Activated CD4-positive, CD25-positive, alpha-beta regulatory T cell treated with anti-CD3 and anti-CD28 coated beads, Interleukin-2, amount 50 U/mL, for 72 hours (primary cell): ENCODE data around the gene SLC6A19.

Source experiments
- DNase-seq: peaks from one replicate; pipeline ENCODE4 v3.0.0; 2021

The SLC6A19 gene

DNA sequence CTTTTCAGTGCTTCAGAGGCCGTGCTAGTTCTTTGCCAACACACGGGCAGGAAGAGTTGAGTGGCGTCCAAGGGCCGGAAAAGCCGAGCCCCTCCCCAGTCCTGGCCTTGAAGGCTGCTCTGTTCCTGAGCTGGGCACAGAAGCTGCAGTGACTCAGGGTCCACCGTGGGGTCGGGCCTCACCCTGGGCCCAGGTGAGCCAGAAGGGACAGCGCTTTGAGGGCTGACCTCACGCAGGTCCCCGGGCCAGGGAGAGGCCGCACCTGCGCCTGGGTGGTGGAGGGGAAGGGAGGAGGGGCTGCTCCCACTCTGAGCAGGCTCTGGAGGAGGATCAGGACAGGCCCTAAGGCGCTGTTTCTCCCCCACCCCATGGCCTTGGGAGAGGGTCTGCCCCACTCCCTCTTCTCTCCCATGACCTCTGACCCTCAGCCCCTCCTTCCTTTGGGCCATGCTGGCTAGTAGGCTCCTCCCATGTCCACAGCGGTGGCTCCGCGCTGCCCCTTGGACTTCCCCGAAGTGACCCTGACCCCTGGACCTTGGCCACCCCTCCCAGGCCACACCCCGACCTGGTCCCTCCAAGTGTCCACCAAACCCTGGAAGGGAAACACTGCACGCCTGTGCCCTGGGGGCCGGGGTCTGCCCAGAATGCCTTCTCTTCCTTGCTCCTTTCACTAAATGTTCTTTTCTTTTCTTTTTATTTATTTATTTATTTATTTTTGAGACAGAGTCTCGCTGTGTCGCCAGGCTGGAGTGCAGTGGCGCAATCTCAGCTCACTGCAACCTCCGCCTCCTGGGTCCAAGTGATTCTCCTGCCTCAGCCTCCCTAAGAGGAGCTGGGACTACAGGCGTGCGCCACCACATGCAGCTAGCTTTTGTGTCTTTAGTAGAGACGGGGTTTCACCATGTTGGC, 19.7 kb upstream of the SLC6A19 start:
- no peak for DNase-seq

DNA sequence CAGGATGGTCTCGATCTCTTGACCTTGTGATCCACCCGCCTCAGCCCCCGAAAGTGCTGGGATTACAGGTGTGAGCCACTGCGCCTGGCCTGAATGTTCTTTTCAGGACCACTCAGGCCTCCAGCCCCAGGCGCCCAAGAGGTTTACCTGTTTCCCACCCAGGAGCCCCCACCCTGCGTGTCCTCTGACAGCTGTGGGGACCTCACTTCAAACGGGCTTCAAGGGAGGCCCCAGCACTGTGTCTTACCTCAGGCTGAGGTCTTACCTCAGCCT, 19.1 kb upstream of the SLC6A19 start:
- DNase-seq, result no peak

DNA sequence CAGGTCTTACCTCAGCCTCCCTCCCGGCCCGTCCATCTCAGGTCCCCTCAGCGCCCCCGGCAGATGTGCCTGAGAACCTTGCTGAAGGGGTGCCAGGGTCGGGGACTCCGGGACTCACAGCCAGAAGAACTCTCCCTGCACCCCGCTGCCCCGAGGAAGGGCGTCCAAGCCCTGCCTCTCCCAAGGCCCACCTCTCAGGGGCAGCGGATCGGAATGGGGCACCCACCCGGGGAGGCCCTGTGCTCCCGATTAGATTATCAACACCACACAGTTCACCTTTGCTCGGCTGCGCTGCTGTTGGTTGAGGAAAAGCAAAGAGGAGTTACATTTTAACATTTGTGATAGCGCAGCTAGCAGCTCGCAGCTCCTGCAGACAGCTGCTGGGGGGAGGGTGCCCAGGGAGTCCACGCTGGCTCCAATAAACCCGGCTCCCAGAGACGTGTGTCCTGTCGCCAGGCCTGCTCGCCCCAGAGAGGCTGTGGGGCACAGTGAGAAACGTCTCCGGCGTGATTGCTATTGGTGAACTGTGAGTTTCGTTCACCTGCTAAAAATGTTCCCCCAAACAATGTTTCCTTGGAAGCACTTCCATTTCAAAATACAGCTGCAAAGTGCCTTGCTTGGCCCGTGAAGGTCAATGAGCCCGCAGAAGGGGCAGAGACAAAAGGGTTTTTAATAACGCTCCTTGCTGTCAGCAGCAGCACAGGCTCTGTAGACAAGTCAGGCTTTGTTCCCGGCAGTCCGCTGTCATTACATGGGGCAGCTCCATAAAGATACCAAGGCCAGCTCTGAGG, 18.6 kb upstream of the SLC6A19 start:
- no peak for DNase-seq

DNA sequence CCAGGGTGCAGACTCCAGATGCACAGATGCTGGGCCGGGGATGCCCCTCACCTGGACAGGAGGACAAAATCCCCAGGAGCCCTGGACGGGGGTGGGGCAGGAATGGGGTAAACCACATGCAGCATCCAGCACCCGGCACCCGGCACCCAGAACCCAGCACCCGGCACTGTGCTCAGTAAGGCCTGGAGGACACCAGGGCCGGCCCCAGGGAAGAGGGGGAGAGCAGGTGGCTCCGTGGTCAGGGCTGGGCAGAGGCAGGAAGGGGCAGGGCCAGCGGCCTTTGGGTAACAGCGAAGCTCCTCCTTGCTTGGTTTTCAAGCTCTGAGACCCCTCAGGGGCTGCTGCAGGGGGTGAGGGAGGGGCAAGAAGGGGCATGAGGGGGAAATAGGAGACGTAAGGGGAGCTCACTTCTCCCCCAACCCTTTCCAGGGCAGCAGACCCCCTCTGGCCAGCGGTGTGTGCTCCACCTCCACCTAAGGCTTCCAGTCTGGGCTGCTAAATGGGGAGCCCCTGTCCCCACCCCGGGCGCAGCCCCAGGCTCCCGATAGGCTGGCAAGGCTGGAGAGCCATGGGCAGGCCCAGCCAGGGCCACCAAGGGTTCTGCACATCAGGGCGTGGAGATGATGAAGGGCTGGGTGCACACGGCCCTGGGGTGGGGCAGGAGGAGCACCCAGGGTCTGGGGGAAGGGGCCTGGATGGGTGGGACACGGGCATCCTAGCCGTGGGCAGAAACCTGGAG, 17.8 kb upstream of the SLC6A19 start:
- no peak for DNase-seq

DNA sequence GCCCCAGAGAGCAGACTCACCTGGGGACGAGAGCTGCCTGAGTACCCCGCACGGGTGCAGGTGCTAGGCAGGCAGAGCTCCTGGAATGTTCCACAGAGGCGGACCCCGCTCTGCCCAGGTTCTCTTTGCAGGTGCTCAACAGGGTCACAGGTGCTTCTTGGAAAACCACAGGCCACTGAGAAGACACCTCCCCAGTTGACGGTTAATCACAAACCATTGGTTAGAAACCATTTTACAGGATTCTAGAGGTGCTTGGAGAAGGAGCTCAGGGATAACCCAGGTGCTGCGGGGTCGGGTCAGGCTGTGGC, 17.3 kb upstream of the SLC6A19 start:
- no peak for DNase-seq

DNA sequence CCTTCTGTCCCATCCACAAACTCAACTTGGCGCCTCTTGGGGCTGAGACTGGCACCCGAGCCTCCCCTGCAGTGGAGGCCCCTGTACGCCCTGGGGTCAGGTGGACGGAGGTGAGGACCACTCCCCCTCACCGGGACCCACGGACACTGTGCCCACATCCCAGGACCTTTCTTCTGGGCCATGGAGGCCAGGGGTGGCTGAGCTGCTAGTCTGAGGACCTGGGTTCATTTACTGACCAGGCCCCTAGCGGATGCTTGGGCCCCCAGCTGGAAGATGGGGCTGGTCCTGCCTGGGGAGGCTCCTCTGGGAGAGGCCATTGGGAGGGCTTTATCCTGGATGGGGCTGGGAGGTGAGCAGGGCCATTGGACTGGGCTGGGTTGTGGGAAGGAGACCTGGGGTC, 16.9 kb upstream of the SLC6A19 start:
- DNase-seq, result no peak

DNA sequence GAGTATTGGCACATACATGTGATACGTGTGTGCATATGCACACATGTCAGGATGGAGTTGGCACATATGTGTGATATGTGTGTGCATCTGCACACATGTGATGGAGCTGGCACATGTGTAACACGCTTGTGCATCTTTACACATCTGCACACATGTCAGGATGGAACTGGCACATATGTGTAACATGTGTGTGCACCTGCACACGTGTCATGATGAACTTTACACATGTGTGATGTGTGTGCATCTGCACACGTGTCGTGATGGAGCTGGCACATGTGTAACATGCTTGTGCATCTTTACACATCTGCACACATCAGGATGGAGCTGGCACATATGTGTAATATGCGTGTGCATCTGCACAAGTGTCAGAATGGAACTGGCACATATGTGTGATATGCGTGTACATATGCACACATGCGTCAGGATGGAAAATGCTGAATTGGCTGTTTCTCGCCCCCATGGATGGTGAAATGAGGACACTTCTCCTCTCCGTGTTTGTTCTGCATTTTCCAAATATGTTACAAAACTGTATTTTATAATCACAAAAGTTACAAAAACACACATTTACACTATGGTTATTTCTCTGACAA, 16.3 kb upstream of the SLC6A19 start:
- no peak for DNase-seq

DNA sequence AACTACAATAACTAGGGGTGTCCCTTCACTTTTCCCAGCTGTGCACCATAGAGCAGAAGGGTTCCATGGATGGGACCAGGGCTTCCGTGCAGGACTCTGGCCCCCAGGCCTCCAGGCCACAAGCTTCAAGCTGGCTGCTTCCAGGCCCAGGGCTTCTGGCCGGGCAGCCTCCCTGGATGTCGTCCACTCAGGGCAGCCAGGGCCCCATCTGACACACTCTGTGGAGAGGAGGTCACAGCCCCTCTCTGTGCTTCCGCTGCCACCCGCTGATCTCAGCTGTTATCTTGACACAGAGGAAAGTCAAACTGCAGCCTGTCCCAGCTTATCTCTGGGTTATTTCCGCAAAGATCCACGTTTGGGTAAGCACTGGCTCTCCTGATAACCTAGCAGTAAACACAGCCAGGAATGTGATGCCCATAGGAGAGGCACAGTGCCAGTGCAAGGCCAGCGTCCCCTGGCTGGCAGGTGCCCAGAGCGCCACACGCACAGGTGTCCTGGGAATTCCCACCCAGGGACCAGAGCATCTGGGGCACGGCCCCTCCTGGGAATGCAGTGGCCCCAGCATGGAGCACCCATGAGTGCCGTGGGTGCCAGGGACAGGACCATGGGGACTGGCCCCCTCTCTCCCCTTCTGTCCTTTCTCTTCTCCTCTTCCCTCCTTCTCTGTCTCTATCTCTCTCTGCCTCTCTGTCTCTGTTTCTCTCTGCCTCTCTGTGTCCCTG, 15.6 kb upstream of the SLC6A19 start:
- DNase-seq, result no peak

DNA sequence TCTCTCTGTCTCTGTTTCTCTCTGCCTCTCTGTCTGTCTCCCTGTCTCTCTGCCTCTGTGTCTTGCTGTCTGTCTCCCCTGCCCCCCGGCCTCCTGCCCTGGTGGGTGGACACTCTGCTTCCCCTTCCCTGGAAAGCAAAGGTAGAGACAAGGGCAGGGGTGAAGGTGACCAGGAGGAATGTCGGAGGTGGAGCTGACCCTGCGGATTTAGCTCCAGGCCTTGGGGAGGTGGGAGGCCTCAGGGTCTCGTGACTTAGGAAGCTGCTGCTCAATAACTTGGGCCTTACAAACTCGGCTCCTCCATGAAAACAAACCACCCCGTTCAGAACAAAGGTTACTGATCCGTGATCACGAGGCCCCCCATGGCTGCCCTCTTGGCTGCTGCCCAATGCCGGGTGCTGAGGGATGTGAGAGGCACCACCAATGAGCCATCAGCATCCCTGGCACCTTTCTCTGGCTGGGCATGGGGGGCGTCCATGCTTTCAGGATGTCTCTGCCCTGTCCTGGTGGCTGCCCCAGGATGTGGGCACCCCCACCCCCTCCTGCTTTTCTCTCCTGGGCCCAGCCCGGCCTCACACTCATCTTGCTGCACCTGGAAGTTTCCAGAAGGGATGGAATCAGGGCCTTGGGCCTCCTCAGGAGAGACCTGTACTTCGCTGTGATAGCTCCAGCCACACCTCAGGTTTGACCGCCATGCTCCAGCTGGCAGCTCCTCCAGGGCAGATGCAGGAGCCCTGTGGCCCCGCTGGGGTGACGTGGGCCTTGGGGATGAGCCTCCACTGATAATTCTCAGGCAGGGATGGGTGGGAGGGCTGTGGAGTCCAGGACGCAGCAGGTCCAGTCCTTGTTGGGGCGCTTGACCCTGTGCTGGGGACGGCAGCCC, 14.8 kb upstream of the SLC6A19 start:
- DNase-seq, result no peak

DNA sequence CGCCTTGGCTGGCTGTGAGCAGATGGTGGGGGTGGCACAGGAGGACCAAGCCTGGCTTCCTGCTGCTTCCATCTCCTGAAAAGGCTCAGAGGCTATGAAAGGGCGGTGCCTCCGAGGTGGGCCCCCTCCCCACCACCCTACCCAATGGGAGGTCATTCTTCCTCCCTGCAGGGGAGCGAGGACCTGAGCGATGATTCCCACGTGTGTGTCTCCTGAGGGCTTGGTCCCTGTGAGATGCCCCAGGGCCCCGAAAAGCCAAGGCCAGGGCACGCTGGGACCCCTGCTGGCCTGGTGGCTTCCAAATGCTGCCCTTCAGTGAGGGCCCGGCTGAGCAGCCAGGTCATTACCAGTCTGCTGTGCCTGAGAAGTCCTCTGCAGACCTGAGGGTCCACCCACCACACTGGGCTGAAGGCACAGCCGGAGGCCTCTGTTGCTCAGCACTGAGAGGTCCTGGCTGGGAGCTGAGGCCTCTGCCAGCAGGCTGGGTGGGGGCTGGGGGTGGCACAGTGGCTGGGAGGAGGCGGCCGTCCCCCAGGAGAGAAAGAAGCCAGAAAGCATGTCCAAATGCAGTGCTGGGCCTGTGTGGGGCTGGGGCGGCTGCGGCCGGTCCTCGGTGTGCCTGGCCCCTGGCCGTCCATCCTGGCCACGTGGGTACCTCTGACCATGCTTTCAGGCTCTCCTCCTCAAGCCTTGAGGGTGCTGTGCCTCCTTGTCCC, 14.0 kb upstream of the SLC6A19 start:
- DNase-seq, result no peak

DNA sequence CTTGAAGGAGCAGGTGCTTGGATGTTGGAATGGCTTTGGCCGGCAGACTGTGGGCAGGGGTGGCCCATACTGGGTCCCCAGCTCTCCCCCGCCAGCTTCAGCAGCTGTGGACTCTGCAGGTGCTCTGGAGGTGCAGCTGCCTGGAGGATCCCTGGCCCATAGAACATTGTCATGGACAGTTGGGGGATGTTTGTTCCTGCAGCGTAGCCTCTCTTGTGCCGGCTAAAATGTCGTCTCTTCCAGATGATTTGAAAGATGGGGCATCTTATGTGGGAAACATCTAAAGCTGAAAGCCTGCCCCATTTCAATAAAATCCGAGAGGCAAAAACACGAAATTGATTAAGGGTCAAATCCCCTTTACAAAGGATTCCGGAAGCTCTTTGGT, 13.5 kb upstream of the SLC6A19 start:
- no peak for DNase-seq

DNA sequence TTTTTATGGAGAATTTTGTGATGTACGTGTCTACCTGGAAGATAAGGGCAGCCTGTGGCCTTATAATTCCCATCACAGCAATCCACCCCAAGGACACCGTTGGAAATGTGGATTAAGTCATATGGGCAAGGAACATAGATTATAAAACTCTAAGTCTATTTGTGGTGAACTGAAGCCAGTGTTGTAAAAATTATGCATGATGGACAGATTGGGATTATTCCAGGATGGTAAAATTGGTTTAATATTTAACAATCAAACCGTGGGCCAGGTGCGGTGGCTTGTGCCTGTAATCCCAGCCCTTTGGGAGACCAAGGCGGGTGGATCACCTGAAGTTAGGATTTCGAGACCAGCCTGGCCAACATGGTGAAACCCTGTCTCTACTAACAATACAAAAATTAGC, 12.9 kb upstream of the SLC6A19 start:
- DNase-seq, result no peak

DNA sequence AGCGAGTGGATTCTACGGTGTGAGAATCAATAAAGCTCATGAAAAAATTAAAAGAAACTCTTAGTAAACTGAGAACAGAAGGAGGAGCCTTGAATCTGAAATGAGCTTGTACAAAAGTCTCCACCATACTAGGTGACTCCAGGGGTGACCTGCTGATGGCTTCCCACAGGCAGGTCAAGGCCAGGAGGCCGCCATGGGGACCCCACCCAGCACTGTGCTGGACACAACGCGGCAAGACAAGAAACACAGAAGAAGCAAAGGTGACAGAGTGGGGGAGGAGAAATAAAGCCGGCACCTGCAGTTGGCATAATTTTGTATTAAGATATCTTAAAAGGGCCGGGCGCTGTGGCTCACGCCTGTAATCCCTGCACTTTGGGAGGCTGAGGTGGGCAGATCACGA, 12.1 kb upstream of the SLC6A19 start:
- DNase-seq, result no peak

DNA sequence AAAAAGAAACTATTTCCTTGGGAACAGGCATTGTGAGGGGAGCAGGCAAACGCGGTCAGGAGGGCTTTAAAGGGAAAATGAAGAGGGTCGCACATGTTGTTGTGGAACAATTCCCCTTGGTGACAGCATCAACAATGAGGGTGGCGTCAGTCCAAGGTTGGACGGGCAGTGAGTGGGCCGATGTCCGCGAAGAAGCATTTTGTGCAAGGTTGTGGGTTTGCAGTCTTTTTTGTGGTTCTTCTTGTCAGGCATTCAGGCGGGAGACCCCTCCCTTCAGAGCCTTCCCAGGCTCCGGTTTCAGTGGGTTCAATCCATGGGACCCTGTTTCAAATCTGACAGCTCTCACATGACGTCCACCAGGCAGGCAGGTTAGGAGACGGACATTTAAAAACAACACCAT, 11.1 kb upstream of the SLC6A19 start:
- DNase-seq, result no peak

DNA sequence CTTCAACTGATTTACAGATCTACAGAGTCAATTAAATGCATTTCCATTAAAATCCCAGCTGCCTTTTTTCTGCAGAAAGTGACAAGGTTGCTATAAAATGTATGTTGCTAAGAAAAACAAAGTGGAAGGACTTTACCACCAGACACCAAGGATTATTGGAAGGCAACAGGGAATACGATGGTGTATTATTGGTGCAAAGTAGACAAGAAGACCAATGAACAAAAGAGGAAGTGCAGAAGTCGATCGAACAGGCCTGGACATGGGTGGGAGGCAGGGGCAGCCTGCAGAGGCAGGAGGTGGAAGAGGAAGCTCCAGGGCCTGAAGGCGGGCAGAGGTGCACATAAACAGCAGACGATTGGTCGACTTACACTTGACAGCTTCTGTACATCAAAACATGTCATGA, 10.6 kb upstream of the SLC6A19 start:
- DNase-seq, result no peak

DNA sequence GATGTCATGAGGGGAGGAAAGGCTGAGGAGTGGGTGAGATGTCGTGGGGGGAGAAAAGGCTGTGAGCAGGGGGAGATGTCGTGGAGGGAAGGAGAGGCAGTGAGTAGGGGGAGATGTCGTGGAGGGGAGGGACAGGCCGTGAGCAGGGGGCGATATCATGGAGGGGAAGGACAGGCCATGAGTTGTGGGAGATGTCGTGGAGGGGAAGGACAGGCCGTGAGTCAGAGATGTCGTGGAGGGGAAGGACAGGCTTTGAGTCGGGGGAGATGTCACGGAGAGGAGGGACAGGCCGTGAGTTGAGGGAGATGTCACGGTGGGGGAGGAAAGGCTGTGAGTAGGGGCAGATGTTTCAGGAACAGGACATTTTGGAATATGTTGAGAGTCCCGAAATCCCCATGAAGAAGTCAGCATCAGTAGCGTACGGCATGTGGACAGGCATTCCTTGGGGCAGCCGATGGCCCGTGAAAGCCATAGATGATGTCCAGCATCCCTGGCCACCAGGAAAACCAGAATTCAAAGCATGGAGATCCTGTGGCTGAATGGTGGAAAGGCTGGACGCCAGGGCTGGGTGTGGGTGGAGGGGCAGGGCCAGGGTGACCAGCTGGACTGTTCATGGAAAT, 8.3 kb upstream of the SLC6A19 start:
- no peak for DNase-seq

DNA sequence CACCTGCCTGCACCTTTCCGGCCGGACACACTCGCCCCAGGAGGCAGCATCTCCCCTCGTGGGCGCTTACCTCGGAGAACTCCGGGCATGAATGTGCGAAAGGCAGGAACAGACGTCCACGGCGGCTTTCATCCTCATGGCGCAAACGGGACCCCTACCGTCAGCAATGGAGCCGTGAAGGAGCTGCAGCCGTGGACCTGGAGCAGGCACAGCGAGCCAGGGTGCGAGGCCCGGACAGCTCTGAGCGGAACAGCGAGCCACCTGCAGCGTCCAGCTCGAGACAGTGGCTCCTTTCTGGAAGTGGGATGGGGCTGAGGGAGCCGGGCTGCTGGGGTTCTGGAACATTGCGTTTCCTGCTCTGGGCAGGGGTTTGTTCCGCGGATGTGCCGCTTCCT, 7.8 kb upstream of the SLC6A19 start:
- no peak for DNase-seq

DNA sequence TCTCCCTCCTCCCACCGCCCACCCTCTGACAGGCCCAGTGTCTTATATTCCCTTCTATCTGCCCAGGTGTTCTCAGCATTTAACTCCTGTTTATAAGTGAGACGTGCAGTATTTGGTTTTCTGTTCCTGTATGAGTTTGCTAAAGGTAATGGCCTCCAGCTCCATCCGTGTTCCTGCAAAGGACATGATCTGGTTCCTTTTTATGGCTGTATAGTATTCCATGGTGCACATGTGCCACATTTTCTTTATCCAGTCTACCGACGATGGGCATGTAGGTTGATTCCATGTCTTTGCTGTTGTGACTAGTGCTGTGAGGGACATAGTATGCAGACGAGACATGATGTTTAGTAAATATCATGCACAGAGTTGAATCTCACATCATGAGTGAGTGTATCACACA, 7.0 kb upstream of the SLC6A19 start:
- DNase-seq, result no peak

DNA sequence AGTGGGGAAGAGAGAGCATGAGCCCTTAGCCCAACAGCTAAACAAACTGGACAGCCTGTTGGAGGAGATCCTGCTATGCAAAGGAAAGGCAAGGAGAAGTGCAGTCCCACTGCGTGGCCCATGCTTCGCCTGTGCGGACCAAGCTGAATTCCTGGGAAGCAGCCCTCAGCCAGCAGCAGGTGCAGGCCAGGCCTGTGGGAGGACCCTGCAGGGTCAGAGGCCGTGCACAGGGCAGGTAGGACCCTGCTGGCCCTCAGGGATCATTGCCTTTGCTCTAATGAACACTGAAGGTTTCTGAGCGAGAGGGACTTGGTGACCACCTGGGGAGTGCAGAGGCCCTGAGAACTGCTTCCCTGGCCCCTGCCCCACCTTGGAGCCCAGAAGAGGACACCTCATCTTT, 6.0 kb upstream of the SLC6A19 start:
- DNase-seq, result no peak

DNA sequence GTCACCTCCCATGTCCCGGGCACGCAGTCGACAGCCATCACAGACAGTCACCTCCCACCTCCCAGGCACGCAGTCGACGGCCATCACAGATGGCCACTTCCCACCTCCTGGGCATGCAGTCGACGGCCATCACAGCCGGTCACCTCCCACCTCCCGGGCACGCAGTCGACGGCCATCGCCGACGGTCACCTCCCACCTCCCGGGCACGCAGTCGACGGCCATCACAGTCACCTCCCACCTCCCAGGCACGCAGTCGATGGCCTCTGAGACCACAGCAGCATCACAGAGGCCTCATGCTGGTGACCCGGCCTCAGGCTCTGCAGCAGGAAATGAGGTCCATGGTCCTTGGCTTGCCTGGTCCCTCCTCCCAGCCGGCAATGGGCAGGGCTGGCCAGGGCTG, 5.5 kb upstream of the SLC6A19 start:
- no peak for DNase-seq

DNA sequence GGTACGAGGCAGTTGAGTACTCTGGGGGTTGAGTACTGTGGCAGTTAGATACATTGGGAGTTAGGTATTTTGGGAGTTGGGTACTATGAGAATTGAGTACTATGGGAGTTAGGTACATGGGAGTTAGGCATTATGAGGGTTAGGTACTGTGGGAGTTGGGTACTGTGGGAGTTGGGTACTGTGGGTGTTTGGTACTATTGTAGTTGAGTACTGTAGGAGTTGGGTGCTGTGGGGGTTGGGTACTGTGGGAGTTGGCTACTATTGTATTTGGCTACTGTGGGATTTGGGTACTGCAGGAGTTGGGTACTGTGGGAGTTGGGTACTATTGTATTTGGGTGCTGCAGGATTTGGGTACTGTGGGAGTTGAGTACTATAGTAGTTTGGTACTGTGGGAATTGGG, 4.8 kb upstream of the SLC6A19 start:
- no peak for DNase-seq
